NCI-H774 (cell line): ENCODE results near the gene ZKSCAN4.

Source experiments
- DNase-seq: peaks from one replicate; lab custom pipeline; 2025; lab: John Stamatoyannopoulos, UW

Gene ZKSCAN4

GRCh38 chr6:28248916-28249315 lies 3.2 kb downstream of the ZKSCAN4 start:
- no peak for DNase-seq

GRCh38 chr6:28245206-28245941 lies 6.7 kb downstream of the ZKSCAN4 start:
- DNase-seq, result no peak

- DNase-seq, result no peak
These were observed 8.1 kb downstream of the ZKSCAN4 start for GRCh38 chr6:28243946-28244345.

GRCh38 chr6:28240471-28240870 lies 11.6 kb downstream of the ZKSCAN4 start:
- DNase-seq, result no peak

GRCh38 chr6:28239636-28240035 lies 12.4 kb downstream of the ZKSCAN4 start:
- DNase-seq, result no peak

GRCh38 chr6:28235912-28236452 lies 16.1 kb downstream of the ZKSCAN4 start:
- DNase-seq, result no peak

GRCh38 chr6:28232785-28233184 lies 19.3 kb downstream of the ZKSCAN4 start:
- DNase-seq, result no peak

GRCh38 chr6:28226460-28226859 lies 25.6 kb downstream of the ZKSCAN4 start:
- DNase-seq, result no peak

GRCh38 chr6:28225056-28225834 lies 26.8 kb downstream of the ZKSCAN4 start, which contains the start of gene ZSCAN9:
ZSCAN9 (plus strand) TSS chr6:28225275; CDS start chr6:28227085, 1,810 bp downstream.
- peak; percentile 82 for DNase-seq

- no peak for DNase-seq
These were observed 27.7 kb downstream of the ZKSCAN4 start for GRCh38 chr6:28224131-28225055.

- DNase-seq, result no peak
These were observed 31.6 kb downstream of the ZKSCAN4 start for GRCh38 chr6:28220257-28221133.

GRCh38 chr6:28218312-28219248 lies 33.5 kb downstream of the ZKSCAN4 start:
- peak; percentile 70 for DNase-seq

- no peak for DNase-seq
These were observed 34.2 kb downstream of the ZKSCAN4 start for GRCh38 chr6:28217890-28218289.

GRCh38 chr6:28215425-28215824 lies 36.6 kb downstream of the ZKSCAN4 start:
- DNase-seq, result no peak

- no peak for DNase-seq
These were observed 38.9 kb downstream of the ZKSCAN4 start for GRCh38 chr6:28213213-28213523.

- peak; percentile 77 for DNase-seq
These were observed 39.4 kb downstream of the ZKSCAN4 start for GRCh38 chr6:28212510-28213212.

GRCh38 chr6:28211840-28212509 lies 40.1 kb downstream of the ZKSCAN4 start:
- no peak for DNase-seq

GRCh38 chr6:28209753-28210535 lies 42.1 kb downstream of the ZKSCAN4 start:
- no peak for DNase-seq
